MCF 10A (cell line): Measurements from ENCODE around the gene KCNJ18. TPM values are rescaled to one million over a fixed set of nuclear protein-coding genes. Genes with fewer than 3 reads are reported as not detected.
"Not testable (repeated sequence)": the region's sequence is repeated elsewhere in the genome, so short reads cannot be mapped to it uniquely, and the experiment has no call there.

Source experiments
- BruUV-seq: library from RNA; stranded (reverse); fragments of 400-500 nt; replicated peaks from 2 replicates; lab custom pipeline; 2021; lab: Mats Ljungman, UMichigan
- CTCF ChIA-PET: fragments of 300-600 bp; sonication (Branson Sonifier 250); formaldehyde crosslinking; extraction: SDS; loops from one replicate; lab custom pipeline; 2021; ENCODE audit warnings: antibody characterized with exemption, inconsistent platforms; lab: Yijun Ruan, JAX
- POLR2A ChIA-PET: fragments of 300-600, 350-650 bp; sonication (Branson Sonifier 250); formaldehyde crosslinking; extraction: SDS; loops from one replicate; lab custom pipeline; 2020; ENCODE audit warnings: antibody characterized with exemption, inconsistent platforms; lab: Yijun Ruan, JAX
- DNase-seq: peaks from one replicate; pipeline ENCODE4 v3.0.0-alpha.2; 2018; ENCODE audit not compliant: unreplicated experiment
- H3K27ac Mint-ChIP-seq: one replicate; pipeline ENCODE4 v1.8.0; 2022; ENCODE audit warnings: mild to moderate bottlenecking, low read depth, mixed read lengths; ENCODE audit not compliant: unreplicated experiment
- H3K27me3 Mint-ChIP-seq: one replicate; pipeline ENCODE4 v1.8.0; 2022; ENCODE audit warnings: mixed read lengths; ENCODE audit not compliant: insufficient read depth, unreplicated experiment
- H3K36me3 Mint-ChIP-seq: one replicate; pipeline ENCODE4 v1.8.0; 2022; ENCODE audit warnings: mild to moderate bottlenecking, moderate library complexity, mixed read lengths; ENCODE audit not compliant: insufficient read depth, unreplicated experiment
- H3K4me1 Mint-ChIP-seq: one replicate; pipeline ENCODE4 v1.8.0; 2022; ENCODE audit warnings: mixed read lengths; ENCODE audit not compliant: insufficient read depth, unreplicated experiment
- H3K4me3 Mint-ChIP-seq: one replicate; pipeline ENCODE4 v1.8.0; 2022; ENCODE audit warnings: mild to moderate bottlenecking, moderate library complexity, mixed read lengths; ENCODE audit not compliant: unreplicated experiment
- H3K9me3 Mint-ChIP-seq: one replicate; pipeline ENCODE4 v1.8.0; 2022; ENCODE audit warnings: mixed read lengths; ENCODE audit not compliant: unreplicated experiment
- intact Hi-C: fragments of 100-400 bp; cut with micrococcal nuclease; formaldehyde crosslinking; loops from 2 replicates; pipeline ENCODE4 v1.14.1; 2022
- total RNA-seq: library from RNA; stranded (reverse); gene quantifications from 2 replicates; pipeline ENCODE4 v1.2.3, GENCODE V29; 2022

The KCNJ18 gene
- total RNA-seq, 1 experiment from 2014 or later = not detected

DNA sequence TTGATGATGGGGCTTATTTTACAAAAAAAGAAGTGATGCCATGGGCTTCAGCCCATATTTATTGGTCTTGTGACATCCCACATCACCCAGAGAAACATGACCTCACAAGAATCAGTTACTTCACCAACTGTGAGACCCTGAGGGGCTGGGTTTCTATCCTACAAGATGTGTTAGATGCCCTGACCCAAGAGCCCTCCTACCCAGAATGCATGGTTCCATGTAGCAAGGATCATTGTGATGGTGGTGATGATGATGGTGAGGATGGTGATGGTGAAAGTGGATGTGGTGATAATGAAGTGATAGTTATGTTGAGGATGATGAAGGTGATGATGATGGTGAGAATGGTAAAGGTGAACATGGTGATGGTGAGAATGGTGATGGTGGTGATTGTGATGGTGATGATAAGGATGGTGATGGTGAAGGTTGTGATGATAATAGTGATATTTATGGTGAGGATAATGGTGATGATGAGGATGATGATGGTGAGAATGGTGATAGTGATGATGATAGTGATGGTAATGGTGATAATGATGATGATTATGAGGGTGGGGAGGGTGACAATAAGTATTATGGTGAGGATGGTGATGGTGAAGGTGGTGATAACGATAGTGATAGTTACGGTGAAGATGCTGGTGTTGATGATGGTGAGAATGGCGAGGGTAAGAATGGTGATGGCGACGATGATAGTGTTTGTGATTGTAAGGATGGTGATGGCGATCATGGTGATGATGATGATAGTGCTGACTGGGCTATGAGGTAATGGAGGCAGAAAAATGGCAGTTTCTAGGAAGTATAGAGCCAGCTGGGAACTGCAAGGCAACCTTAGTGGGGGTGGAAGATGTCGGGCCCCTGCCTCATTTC, 28.5 kb upstream of the KCNJ18 start:
- H3K27ac Mint-ChIP-seq, H3K4me1 Mint-ChIP-seq, H3K36me3 Mint-ChIP-seq, CTCF ChIA-PET, DNase-seq, intact Hi-C loops, POLR2A ChIA-PET, H3K4me3 Mint-ChIP-seq, H3K27me3 Mint-ChIP-seq, BruUV-seq: not testable (repeated sequence)
- H3K9me3 Mint-ChIP-seq = peaks cover 18% of the 10 kb centered on the region

- CTCF ChIA-PET = not testable (repeated sequence)
Measured at GRCh38 chr17:21665171-21665570, 27.2 kb upstream of the KCNJ18 start.

DNA sequence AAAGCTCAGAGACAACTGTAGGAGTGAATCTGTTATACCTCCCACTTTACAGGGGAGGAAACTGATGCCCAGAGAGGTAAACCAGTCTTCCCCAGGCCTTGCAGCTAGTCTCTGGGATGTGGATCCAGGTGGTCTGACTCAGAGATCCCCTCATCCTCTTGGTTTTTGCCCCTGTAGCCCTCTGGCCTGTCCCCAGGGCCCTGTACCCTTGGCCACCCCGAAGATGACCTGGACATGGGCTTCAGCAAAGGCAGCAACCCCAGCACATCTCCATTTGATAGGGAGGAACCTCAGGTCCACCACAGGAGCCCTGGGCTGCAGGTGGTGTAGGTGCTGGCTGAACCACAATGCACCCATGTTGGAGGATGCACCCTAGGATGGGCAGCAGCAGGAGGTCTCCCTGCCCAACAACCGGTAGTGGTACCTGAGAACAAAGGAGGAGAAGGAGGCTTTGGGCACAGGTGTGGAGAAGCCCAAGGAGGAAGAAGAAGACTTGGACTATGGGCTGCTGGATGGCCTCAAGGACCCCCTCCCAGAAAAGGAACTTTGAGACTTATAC, 26.3 kb upstream of the KCNJ18 start:
- CTCF ChIA-PET, BruUV-seq, H3K27ac Mint-ChIP-seq, H3K4me3 Mint-ChIP-seq, H3K36me3 Mint-ChIP-seq, POLR2A ChIA-PET, H3K27me3 Mint-ChIP-seq, DNase-seq, H3K4me1 Mint-ChIP-seq, intact Hi-C loops: not testable (repeated sequence)
- peaks cover 18% of the 10 kb centered on the region for H3K9me3 Mint-ChIP-seq

More at GRCh38 chr17:21665171-21665570, 27.2 kb upstream of the KCNJ18 start:
- intact Hi-C loops, H3K36me3 Mint-ChIP-seq, H3K4me3 Mint-ChIP-seq, POLR2A ChIA-PET, H3K27me3 Mint-ChIP-seq, DNase-seq, H3K4me1 Mint-ChIP-seq, H3K27ac Mint-ChIP-seq, BruUV-seq: not testable (repeated sequence)
- H3K9me3 Mint-ChIP-seq = peaks cover 18% of the 10 kb centered on the region

DNA sequence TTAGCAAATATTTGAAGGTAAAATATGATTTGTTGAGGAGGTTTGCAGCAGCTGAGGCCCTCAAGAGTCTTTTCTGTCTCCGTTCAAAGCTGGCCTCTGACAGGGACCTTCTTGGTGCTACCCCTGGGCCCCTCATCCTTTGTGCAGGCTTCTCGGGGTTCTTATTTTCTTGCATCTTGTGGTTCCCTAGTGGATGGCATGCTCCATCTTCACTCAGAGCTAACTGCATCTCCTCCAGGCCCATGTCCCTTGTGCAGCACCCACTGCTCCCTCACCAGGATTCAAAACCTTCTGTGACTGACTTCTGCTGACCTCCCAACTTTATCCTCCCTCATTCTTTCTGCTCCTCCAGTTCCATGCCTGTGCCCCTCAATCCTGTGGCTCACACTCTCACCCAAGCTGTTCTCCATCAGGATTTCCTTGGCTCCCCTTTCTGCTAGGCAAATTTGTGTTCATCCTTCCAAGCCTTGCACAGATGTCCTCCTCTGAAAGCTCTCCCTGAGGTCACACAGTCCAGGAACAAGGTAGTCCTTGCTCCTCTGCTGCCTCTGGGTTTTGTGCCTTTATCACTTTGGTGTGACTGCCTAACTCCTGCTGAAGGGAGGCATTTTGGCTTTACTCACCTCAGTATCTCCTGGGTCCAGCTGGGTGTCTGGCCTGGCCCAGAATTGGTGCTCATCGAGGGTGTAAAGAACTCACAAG, 25.5 kb upstream of the KCNJ18 start:
- POLR2A ChIA-PET = interaction anchor here (1.1 kb wide), 1 partner anchor 21 kb away, joined by 3 read pairs; no protein-coding TSS in a partner anchor
- H3K4me3 Mint-ChIP-seq, H3K27ac Mint-ChIP-seq, CTCF ChIA-PET, H3K27me3 Mint-ChIP-seq, H3K4me1 Mint-ChIP-seq, H3K36me3 Mint-ChIP-seq, DNase-seq, BruUV-seq, intact Hi-C loops: not testable (repeated sequence)
- peaks cover 24% of the 10 kb centered on the region for H3K9me3 Mint-ChIP-seq

DNA sequence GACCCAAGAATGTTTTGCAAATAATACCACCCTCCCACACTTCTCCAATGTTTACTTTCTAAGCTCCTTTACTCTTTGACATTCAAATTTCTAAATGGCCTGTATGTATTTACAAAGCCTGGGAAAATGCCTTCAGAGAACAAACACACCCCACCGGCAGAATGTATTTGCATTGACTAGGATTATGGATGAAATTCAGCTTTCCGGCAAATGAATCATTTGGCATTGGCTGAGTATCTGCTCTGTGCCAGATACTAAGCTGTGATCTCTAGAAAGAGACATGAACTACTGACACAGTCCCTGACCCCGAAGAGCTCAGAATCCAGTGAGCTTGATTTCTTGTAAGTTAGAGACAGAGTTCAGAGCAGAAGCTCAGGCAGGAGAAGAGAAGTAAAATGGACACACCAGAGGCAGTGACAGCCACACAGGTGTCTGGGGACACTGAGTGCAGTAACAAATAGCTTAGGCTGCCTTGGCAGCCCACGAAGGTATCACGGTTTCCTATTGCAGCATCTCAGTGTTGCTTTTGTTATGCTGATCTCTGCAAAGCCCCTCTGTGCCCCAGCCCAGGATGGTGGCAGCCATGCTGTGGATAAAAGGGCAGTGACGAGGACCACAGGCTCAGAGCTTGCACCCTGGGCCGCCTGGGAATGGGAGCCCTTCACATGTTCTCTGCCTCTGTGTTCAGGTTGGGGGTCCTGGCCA, 24.8 kb upstream of the KCNJ18 start:
- H3K4me1 Mint-ChIP-seq, BruUV-seq, CTCF ChIA-PET, H3K36me3 Mint-ChIP-seq, DNase-seq, intact Hi-C loops, H3K27ac Mint-ChIP-seq, H3K27me3 Mint-ChIP-seq, H3K4me3 Mint-ChIP-seq: not testable (repeated sequence)
- H3K9me3 Mint-ChIP-seq = peaks cover 24% of the 10 kb centered on the region
- POLR2A ChIA-PET = interaction anchor here (1.1 kb wide), 1 partner anchor 20 kb away, joined by 3 read pairs; no protein-coding TSS in a partner anchor

DNA sequence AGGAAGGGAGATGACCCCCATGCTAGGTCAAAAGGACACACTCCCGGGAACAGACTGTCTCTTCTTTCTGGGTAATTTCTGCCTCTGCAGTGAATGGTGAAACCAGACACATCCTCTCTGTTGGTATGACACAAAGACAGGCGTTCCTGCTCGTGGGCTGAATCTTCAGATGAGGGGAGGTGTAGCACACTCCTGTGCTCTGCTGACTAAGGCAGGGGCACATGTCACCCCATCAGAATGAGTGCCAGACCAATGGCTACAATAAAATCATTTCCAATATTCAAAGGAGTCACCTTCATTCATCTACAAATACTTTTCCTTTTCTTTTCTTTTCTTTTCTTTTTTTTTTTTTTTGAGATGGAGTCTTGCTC, 24.2 kb upstream of the KCNJ18 start:
- intact Hi-C loops, H3K4me1 Mint-ChIP-seq, H3K27ac Mint-ChIP-seq, H3K36me3 Mint-ChIP-seq, H3K4me3 Mint-ChIP-seq, DNase-seq, BruUV-seq, POLR2A ChIA-PET, H3K27me3 Mint-ChIP-seq, CTCF ChIA-PET: not testable (repeated sequence)
- H3K9me3 Mint-ChIP-seq = peaks cover 27% of the 10 kb centered on the region

- DNase-seq, H3K36me3 Mint-ChIP-seq, H3K4me3 Mint-ChIP-seq, H3K4me1 Mint-ChIP-seq, H3K27ac Mint-ChIP-seq, BruUV-seq, H3K27me3 Mint-ChIP-seq, intact Hi-C loops, POLR2A ChIA-PET, CTCF ChIA-PET: not testable (repeated sequence)
- peaks cover 30% of the 10 kb centered on the region for H3K9me3 Mint-ChIP-seq
Measured at GRCh38 chr17:21668746-21669508, 23.4 kb upstream of the KCNJ18 start.

DNA sequence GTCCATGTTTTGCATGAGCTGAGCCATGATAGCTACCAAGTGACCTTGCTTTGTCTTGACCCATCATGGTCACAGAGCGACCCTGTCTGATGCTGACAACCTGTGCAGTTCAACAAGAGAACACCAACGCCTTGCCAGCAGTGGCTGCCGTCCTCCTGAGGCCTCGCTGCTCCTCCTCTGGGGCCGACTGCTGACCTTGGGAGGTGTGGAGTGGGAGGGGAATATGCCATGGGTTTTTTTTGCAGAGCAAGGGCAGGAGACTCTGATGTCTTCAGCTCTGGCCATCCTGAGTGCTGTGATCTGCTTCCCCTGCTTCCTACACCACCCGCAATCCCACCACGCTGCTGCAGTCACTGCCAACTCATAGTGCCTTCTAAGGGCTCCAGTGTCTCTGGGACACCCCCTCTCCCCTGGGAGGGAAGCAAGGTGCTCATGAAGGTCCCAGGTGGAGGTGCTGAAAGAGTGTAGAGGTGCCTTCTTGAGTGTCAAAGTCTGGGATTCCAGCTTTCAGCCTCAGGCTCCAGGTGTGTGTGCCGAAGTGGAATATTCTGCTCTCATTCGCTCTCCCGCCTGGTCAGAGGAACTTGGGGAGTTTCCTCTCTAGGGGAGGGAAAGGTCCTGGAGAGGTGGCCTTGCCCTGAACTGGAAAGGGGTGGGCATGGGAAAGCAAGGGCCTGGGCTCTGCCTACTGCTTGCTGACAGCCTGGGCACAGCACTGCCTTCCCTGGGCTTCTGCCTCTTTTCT, 22.5 kb upstream of the KCNJ18 start:
- not testable (repeated sequence) for H3K36me3 Mint-ChIP-seq, BruUV-seq

More for the DNA sequence above, 22.5 kb upstream of the KCNJ18 start:
- DNase-seq, H3K27ac Mint-ChIP-seq, POLR2A ChIA-PET, intact Hi-C loops, CTCF ChIA-PET, H3K4me3 Mint-ChIP-seq, H3K4me1 Mint-ChIP-seq, H3K27me3 Mint-ChIP-seq: not testable (repeated sequence)
- peaks cover 29% of the 10 kb centered on the region for H3K9me3 Mint-ChIP-seq
